ENCODE measurements around the gene RAPGEF1. TPM values are rescaled to one million over a fixed set of nuclear protein-coding genes. Genes with fewer than 3 reads are reported as not detected.

RAPGEF1 gene
- total and polyA plus RNA-seq, 2 experiments from 2014 or later, result 9.9 to 82.8 TPM

GRCh38 chr9:131628459-131629225, 111.2 kb downstream of the RAPGEF1 start:
- no peak overlapping the region for H3K4me3 ChIP-seq
- peaks cover 21% of the 10 kb centered on the region for H3K4me1 Mint-ChIP-seq
- H3K27me3 Mint-ChIP-seq (ENCODE audit: insufficient read depth, low read depth, poor library complexity), result peaks cover 6% of the 10 kb centered on the region
- H3K4me1 ChIP-seq (ENCODE audit: insufficient read depth), result peaks cover 13% of the 10 kb centered on the region; the same call in 1 of the 2 replicates
- peaks cover 18% of the 10 kb centered on the region; the same call in 2 of the 3 replicates for H3K36me3 Mint-ChIP-seq (ENCODE audit: low read depth)
- H3K9me2 ChIP-seq (ENCODE audit: insufficient read depth), result no peaks in the 10 kb centered on the region
- no peaks in the 10 kb centered on the region for H3K27me3 ChIP-seq (ENCODE audit: insufficient read depth)
- peaks cover 15% of the 10 kb centered on the region; the same call in 1 of the 2 replicates for H3K36me3 ChIP-seq (ENCODE audit: insufficient read depth)
- H3K79me2 ChIP-seq (replicated peaks; ENCODE audit: insufficient read depth), result no peaks in the 10 kb centered on the region
- peaks cover 3% of the 10 kb centered on the region; the same call in 1 of the 2 replicates for H4K20me1 ChIP-seq (replicated peaks; ENCODE audit: insufficient read depth)
- H3K4me3 Mint-ChIP-seq, result no peak overlapping the region
- peak overlapping the region; percentile 12; the same call in 1 of the 2 replicates for H3K27ac Mint-ChIP-seq
- TF ChIP-seq REST (IDR thresholded peaks at IDR 0.05; ENCODE audit: unreplicated experiment), result no peak
- TF ChIP-seq ZNF114 (CRISPR knock-in tag; IDR thresholded peaks at IDR 0.05), result no peak
- TF ChIP-seq POLR2AphosphoS5 (IDR thresholded peaks at IDR 0.05; ENCODE audit: low read depth), result no peak
- no peak for TF ChIP-seq ZNF462 (CRISPR knock-in tag; IDR thresholded peaks at IDR 0.05)
- TF ChIP-seq STAT1 (IDR thresholded peaks at IDR 0.05; ENCODE audit: unreplicated experiment), result no peak
- TF ChIP-seq EZH2phosphoT487 (IDR thresholded peaks at IDR 0.05; ENCODE audit: unreplicated experiment), result no peak
- no peaks in the 10 kb centered on the region for H3F3A ChIP-seq (replicated peaks; ENCODE audit: low read depth)
- no peak overlapping the region for H2AFZ ChIP-seq
- H3K9me3 Mint-ChIP-seq, result no peaks in the 10 kb centered on the region
- peak overlapping the region; percentile 45; the same call in 1 of the 2 replicates for H3K27ac ChIP-seq (ENCODE audit: low read depth)
- no peak for DNase-seq (ENCODE audit: low spot score)
- ATAC-seq, result no peak
- no peak overlapping the region for H3K4me2 ChIP-seq
